Transverse colon (tissue), 3 donors: ENCODE data around the gene OCA2.

ENCODE experiments used
- CTCF ChIP-seq, 5 experiments: fragments of 200-600 bp in 3 of 5; fragments of 450-650 bp in 2 of 5; sonication (generic) in 3 of 5; IDR thresholded peaks; 1 replicate in 2 of 5; 2 replicates in 3 of 5; pipeline ENCODE4 v1.5.1; 2016 to 2017; ENCODE audit warnings: antibody characterized with exemption in 5 of 5, inconsistent platforms in 3 of 5, mild to moderate bottlenecking in 2 of 5, moderate library complexity in 1 of 5
- EP300 ChIP-seq: sonication (generic); formaldehyde crosslinking; IDR thresholded peaks from one replicate; pipeline ENCODE4 v1.6.1; 2017; ENCODE audit warnings: antibody characterized with exemption, low read depth

DNA sequence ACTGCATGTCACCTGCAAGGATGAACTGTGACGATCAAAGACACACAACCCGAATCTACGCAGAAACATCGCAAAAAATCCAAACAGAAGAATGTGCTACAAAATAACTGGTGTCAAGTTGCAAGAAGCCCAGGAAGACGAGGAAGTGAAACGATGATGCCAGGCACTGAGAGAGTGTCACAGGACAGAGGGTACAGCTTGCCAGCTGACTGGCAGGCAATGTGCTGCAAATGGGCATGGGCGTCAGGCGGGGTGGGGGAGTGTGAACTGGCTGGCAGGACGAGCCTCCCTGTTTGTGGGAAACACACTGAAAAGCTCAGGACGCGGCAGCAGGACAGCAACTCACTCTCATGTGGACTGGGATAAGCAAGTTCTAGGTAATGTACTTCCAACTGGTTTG, 28.9 kb upstream of the OCA2 start:
- TF ChIP-seq CTCF (IDR thresholded peaks at IDR 0.05) (no peak), EP300 (no peak)
